Measurements from ENCODE around the gene VTI1B.
"Not testable (repeated sequence)": the region's sequence is repeated elsewhere in the genome, so short reads cannot be mapped to it uniquely, and the experiment has no call there.

The VTI1B gene

DNA sequence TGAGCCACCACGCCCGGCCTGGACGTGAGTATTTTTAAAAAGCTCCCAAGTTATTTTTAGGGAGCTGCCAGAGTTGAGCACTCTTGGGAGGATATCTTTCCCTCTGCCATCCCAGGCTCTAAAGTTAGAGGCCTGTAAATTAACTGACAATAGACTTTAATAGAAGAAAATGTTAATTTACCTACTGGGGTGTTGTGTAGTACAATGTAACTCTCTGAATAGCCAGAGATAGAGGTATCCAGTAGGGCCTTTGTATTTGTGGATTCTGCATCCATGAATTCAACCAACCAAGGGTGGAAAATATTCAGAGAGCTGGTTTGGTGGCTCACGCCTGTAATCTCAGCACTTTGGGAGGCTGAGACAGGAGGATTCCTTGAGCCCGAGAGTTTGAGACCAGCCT is 66.8 kb downstream of the VTI1B start:
- Histone ChIP-seq H3K56ac (ENCODE audit: low read length) (no peak overlapping the region), H2BK5ac (ENCODE audit: low read length) (no peak overlapping the region), H2BK15ac (replicated peaks; ENCODE audit: low read depth) (no peak overlapping the region), H4K8ac (ENCODE audit: low read depth, low read length) (no peak overlapping the region), H3K23ac (ENCODE audit: low read length) (no peak overlapping the region), H3K79me2 (ENCODE audit: control insufficient read depth, insufficient read depth, low read length) (no peaks in the 10 kb centered on the region), H3K4me3 (ENCODE audit: low read length) (no peak overlapping the region), H4K5ac (ENCODE audit: low read length) (no peak overlapping the region), H3K27me3 (ENCODE audit: insufficient read depth, low read length, poor library complexity) (peaks cover 3% of the 10 kb centered on the region), H3K79me1 (ENCODE audit: low read length) (no peaks in the 10 kb centered on the region), H3K9ac (ENCODE audit: low read length) (no peak overlapping the region), H3K4ac (ENCODE audit: low read depth, low read length) (no peak overlapping the region), H3K4me2 (ENCODE audit: low read length) (no peak overlapping the region), H2AK5ac (ENCODE audit: low read length) (no peak overlapping the region), H3K4me1 (ENCODE audit: control insufficient read depth, low read depth, low read length) (no peaks in the 10 kb centered on the region), H3K27ac (ENCODE audit: low read depth, low read length) (no peak overlapping the region), H2BK120ac (ENCODE audit: low read depth, low read length) (no peak overlapping the region), H3K18ac (ENCODE audit: low read length) (no peak overlapping the region), H3K36me3 (ENCODE audit: control insufficient read depth, insufficient read depth, low read length) (no peaks in the 10 kb centered on the region)
- DNase-seq = no peak
- WGBS (ENCODE audit: extremely low coverage, insufficient coverage, low lambda C conversion rate) = no CpG with 5 or more reads among the region's 5 CpGs

DNA sequence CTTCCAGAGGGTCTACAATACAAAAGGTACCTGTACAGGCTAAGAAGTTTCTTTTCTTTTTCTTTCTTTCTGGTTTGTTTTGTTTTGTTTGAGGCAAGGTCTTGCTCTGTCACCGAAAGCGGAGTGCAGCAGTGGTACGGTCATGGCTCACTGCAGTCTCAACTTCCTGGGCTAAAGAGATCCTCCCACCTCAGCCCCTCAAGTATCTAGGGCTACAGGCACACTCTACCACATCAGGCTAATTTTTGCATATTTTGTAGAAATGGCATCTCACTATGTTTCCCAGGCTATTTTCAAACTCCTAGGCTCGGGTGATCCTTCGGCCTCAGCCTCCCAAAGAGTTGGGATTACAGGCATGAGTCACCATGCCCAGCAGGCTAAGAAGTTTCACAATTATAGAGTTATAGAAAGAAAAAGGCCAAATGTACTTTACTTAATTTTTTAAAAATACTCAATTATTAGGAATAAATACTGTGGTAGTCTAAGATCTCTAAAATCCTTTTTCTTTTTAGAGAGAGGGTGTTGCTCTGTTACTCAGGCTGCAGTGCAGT is 71.4 kb downstream of the VTI1B start:
- no peak overlapping the region for H3K27ac ChIP-seq (ENCODE audit: low read depth, low read length)
- no peak overlapping the region for H2BK15ac ChIP-seq (replicated peaks; ENCODE audit: low read depth)
- H3K18ac ChIP-seq (ENCODE audit: low read length) = no peak overlapping the region
- no peak overlapping the region for H4K5ac ChIP-seq (ENCODE audit: low read length)
- H2AK5ac ChIP-seq (ENCODE audit: low read length) = no peak overlapping the region
- no peak overlapping the region for H3K23ac ChIP-seq (ENCODE audit: low read length)
- H3K36me3 ChIP-seq (ENCODE audit: control insufficient read depth, insufficient read depth, low read length) = no peaks in the 10 kb centered on the region
- H3K56ac ChIP-seq (ENCODE audit: low read length) = no peak overlapping the region
- no peaks in the 10 kb centered on the region for H3K27me3 ChIP-seq (ENCODE audit: insufficient read depth, low read length, poor library complexity)
- no peaks in the 10 kb centered on the region for H3K79me1 ChIP-seq (ENCODE audit: low read length)
- H3K79me2 ChIP-seq (ENCODE audit: control insufficient read depth, insufficient read depth, low read length) = no peaks in the 10 kb centered on the region
- H3K9ac ChIP-seq (ENCODE audit: low read length) = no peak overlapping the region
- no CpG with 5 or more reads among the region's 5 CpGs for WGBS (ENCODE audit: extremely low coverage, insufficient coverage, low lambda C conversion rate)
- no peak overlapping the region for H3K4ac ChIP-seq (ENCODE audit: low read depth, low read length)
- no peak overlapping the region for H3K4me3 ChIP-seq (ENCODE audit: low read length)
- no peak overlapping the region for H2BK5ac ChIP-seq (ENCODE audit: low read length)
- no peak overlapping the region for H3K4me2 ChIP-seq (ENCODE audit: low read length)
- no peak overlapping the region for H2BK120ac ChIP-seq (ENCODE audit: low read depth, low read length)
- no peak overlapping the region for H4K8ac ChIP-seq (ENCODE audit: low read depth, low read length)
- H3K4me1 ChIP-seq (ENCODE audit: control insufficient read depth, low read depth, low read length) = no peaks in the 10 kb centered on the region
- DNase-seq = no peak

GRCh38 chr14:67602076-67602475 is 72.4 kb downstream of the VTI1B start:
- Histone ChIP-seq H3K4me1 (ENCODE audit: control insufficient read depth, low read depth, low read length) (no peaks in the 10 kb centered on the region), H4K8ac (ENCODE audit: low read depth, low read length) (no peak overlapping the region), H3K79me2 (ENCODE audit: control insufficient read depth, insufficient read depth, low read length) (no peaks in the 10 kb centered on the region), H2BK5ac (ENCODE audit: low read length) (no peak overlapping the region), H3K79me1 (ENCODE audit: low read length) (no peaks in the 10 kb centered on the region), H2BK120ac (ENCODE audit: low read depth, low read length) (no peak overlapping the region), H2BK15ac (replicated peaks; ENCODE audit: low read depth) (no peak overlapping the region), H3K27me3 (ENCODE audit: insufficient read depth, low read length, poor library complexity) (no peaks in the 10 kb centered on the region), H3K36me3 (ENCODE audit: control insufficient read depth, insufficient read depth, low read length) (no peaks in the 10 kb centered on the region), H2AK5ac (ENCODE audit: low read length) (no peak overlapping the region), H3K27ac (ENCODE audit: low read depth, low read length) (no peak overlapping the region), H3K4ac (ENCODE audit: low read depth, low read length) (no peak overlapping the region), H3K4me3 (ENCODE audit: low read length) (no peak overlapping the region), H3K9ac (ENCODE audit: low read length) (no peak overlapping the region), H3K56ac (ENCODE audit: low read length) (no peak overlapping the region), H4K5ac (ENCODE audit: low read length) (no peak overlapping the region), H3K23ac (ENCODE audit: low read length) (no peak overlapping the region), H3K18ac (ENCODE audit: low read length) (no peak overlapping the region), H3K4me2 (ENCODE audit: low read length) (no peak overlapping the region)
- peak; percentile 58 for DNase-seq
- no CpG with 5 or more reads among the region's 7 CpGs for WGBS (ENCODE audit: extremely low coverage, insufficient coverage, low lambda C conversion rate)

- not testable (repeated sequence) for H2AK5ac ChIP-seq (ENCODE audit: low read length); H2BK5ac ChIP-seq (ENCODE audit: low read length); H2BK15ac ChIP-seq (replicated peaks; ENCODE audit: low read depth); H3K79me2 ChIP-seq (ENCODE audit: control insufficient read depth, insufficient read depth, low read length); H3K36me3 ChIP-seq (ENCODE audit: control insufficient read depth, insufficient read depth, low read length); H4K8ac ChIP-seq (ENCODE audit: low read depth, low read length); H3K27me3 ChIP-seq (ENCODE audit: insufficient read depth, low read length, poor library complexity); H2BK120ac ChIP-seq (ENCODE audit: low read depth, low read length); H4K5ac ChIP-seq (ENCODE audit: low read length); H3K23ac ChIP-seq (ENCODE audit: low read length); H3K18ac ChIP-seq (ENCODE audit: low read length); H3K27ac ChIP-seq (ENCODE audit: low read depth, low read length); DNase-seq; H3K4me1 ChIP-seq (ENCODE audit: control insufficient read depth, low read depth, low read length); H3K4me3 ChIP-seq (ENCODE audit: low read length); H3K79me1 ChIP-seq (ENCODE audit: low read length); H3K4ac ChIP-seq (ENCODE audit: low read depth, low read length)
- Histone ChIP-seq H3K56ac (ENCODE audit: low read length) (peak overlapping the region; percentile 76), H3K4me2 (ENCODE audit: low read length) (peak overlapping the region; percentile 50), H3K9ac (ENCODE audit: low read length) (peak overlapping the region; percentile 57)
- WGBS (ENCODE audit: extremely low coverage, insufficient coverage, low lambda C conversion rate) = no CpG with 5 or more reads among the region's 21 CpGs
Observed at GRCh38 chr14:67600562-67600974, 73.9 kb downstream of the VTI1B start.

- Histone ChIP-seq H4K5ac (ENCODE audit: low read length) (no peak within 1 kb of the TSS), H4K8ac (ENCODE audit: low read depth, low read length) (no peak within 1 kb of the TSS), H3K4me2 (ENCODE audit: low read length) (peak within 1 kb of the TSS; percentile 70), H3K27me3 (ENCODE audit: insufficient read depth, low read length, poor library complexity) (no peaks in the 10 kb centered on the region), H2BK120ac (ENCODE audit: low read depth, low read length) (no peak within 1 kb of the TSS), H3K23ac (ENCODE audit: low read length) (no peak within 1 kb of the TSS), H2BK5ac (ENCODE audit: low read length) (no peak within 1 kb of the TSS), H3K56ac (ENCODE audit: low read length) (peak within 1 kb of the TSS; percentile 80), H3K27ac (ENCODE audit: low read depth, low read length) (no peak within 1 kb of the TSS), H3K9ac (ENCODE audit: low read length) (peak within 1 kb of the TSS; percentile 76), H3K79me1 (ENCODE audit: low read length) (no peaks in the 10 kb centered on the region), H3K18ac (ENCODE audit: low read length) (peak within 1 kb of the TSS; percentile 34), H2AK5ac (ENCODE audit: low read length) (no peak within 1 kb of the TSS), H3K4me3 (ENCODE audit: low read length) (peak within 1 kb of the TSS; percentile 59), H3K79me2 (ENCODE audit: control insufficient read depth, insufficient read depth, low read length) (no peaks in the 10 kb centered on the region), H2BK15ac (replicated peaks; ENCODE audit: low read depth) (no peak within 1 kb of the TSS), H3K4me1 (ENCODE audit: control insufficient read depth, low read depth, low read length) (no peaks in the 10 kb centered on the region), H3K4ac (ENCODE audit: low read depth, low read length) (no peak within 1 kb of the TSS), H3K36me3 (ENCODE audit: control insufficient read depth, insufficient read depth, low read length) (no peaks in the 10 kb centered on the region)
- WGBS (ENCODE audit: extremely low coverage, insufficient coverage, low lambda C conversion rate) = no CpG with 5 or more reads among the region's 77 CpGs
- DNase-seq = peak; percentile 94
Observed at GRCh38 chr14:67599698-67600561, 74.5 kb downstream of the VTI1B start, which contains the start of gene PIGH. Gene PIGH (minus strand): TSS chr14:67600268. CDS start chr14:67600203, 65 bp downstream.
